CD4-positive, alpha-beta T cell treated with Interleukin-4 for 4 hours (primary cell): Measurements from ENCODE around the gene KCNK18.

Source experiments
- DNase-seq: peaks from one replicate; pipeline ENCODE4 v3.0.0-alpha.2; 2020

Gene KCNK18

GRCh38 chr10:117254774-117255735, 57.8 kb downstream of the KCNK18 start:
- no peak for DNase-seq

- DNase-seq: no peak
Measured at GRCh38 chr10:117255835-117256460, 58.7 kb downstream of the KCNK18 start.

- no peak for DNase-seq
Measured at GRCh38 chr10:117256910-117257309, 59.6 kb downstream of the KCNK18 start.

GRCh38 chr10:117257721-117258120, 60.4 kb downstream of the KCNK18 start:
- no peak for DNase-seq

GRCh38 chr10:117259279-117259678, 62.0 kb downstream of the KCNK18 start:
- DNase-seq: no peak
